Lung (tissue), 12 donors: ENCODE results near the gene CBLL1. TPM values are rescaled to one million over a fixed set of nuclear protein-coding genes. Genes with fewer than 3 reads are reported as not detected.

Experiments used
- ATAC-seq: fragments of 200-7000 bp; cut with Tn5 transposase; one replicate; pipeline ENCODE4 v1.9.1; 2020; ENCODE audit warnings: moderate number of reproducible peaks; ENCODE audit not compliant: insufficient read depth, low FRiP score
- DNase-seq, 3 donors: peaks; one replicate each; pipeline ENCODE4 v3.0.0-alpha.2; 2013 to 2017
- H3K27ac ChIP-seq, 2 donors: one replicate each; pipeline ENCODE4 v1.5.1; 2013; ENCODE audit warnings: mild to moderate bottlenecking in 2 of 2, moderate library complexity in 2 of 2, control low read depth in 1 of 2, inconsistent platforms in 1 of 2, low read depth in 1 of 2, low read length in 1 of 2
- H3K27me3 ChIP-seq, 3 donors: one replicate each; pipeline ENCODE4 v1.5.1; 2013; ENCODE audit warnings: low read length in 2 of 3; ENCODE audit not compliant: control insufficient read depth in 3 of 3, insufficient read depth in 3 of 3
- H3K36me3 ChIP-seq, 4 donors: one replicate each; pipeline ENCODE4 v1.5.1; 2013; ENCODE audit warnings: low read length in 4 of 4, mild to moderate bottlenecking in 1 of 4, moderate library complexity in 1 of 4; ENCODE audit not compliant: control insufficient read depth in 4 of 4, insufficient read depth in 4 of 4
- H3K4me1 ChIP-seq, 5 donors: one replicate each; pipeline ENCODE4 v1.5.1; 2013; ENCODE audit warnings: low read length in 5 of 5, mild to moderate bottlenecking in 2 of 5, moderate library complexity in 1 of 5; ENCODE audit not compliant: control insufficient read depth in 5 of 5, insufficient read depth in 5 of 5
- H3K4me3 ChIP-seq: one replicate; pipeline ENCODE4 v1.5.1; 2013; ENCODE audit warnings: mild to moderate bottlenecking, control low read depth, moderate library complexity
- H3K9ac ChIP-seq, 2 donors: one replicate each; pipeline ENCODE4 v1.5.1; 2013; ENCODE audit warnings: low read length in 2 of 2, control low read depth in 1 of 2; ENCODE audit not compliant: insufficient read depth in 1 of 2
- H3K9me3 ChIP-seq, 4 donors: one replicate each; pipeline ENCODE4 v1.5.1; 2013; ENCODE audit warnings: low read length in 3 of 4, mild to moderate bottlenecking in 1 of 4, moderate library complexity in 1 of 4; ENCODE audit not compliant: control insufficient read depth in 4 of 4, insufficient read depth in 3 of 4
- WGBS, 2 donors: extraction: QIAGEN DNeasy Blood & Tissue Kit; methylation state at CpG; one replicate each; pipeline ENCODE4 v1.1.7; 2013; 5-methylcytosine and 5-hydroxymethylcytosine counted together
- polyA plus RNA-seq, 2 donors: library from polyadenylated mRNA; stranded (reverse); fragments of 200-250 nt; gene quantifications; one replicate each; pipeline ENCODE4 v1.2.1, GENCODE V29; 2013
- total RNA-seq, 2 donors: library from RNA; depleted of rRNA in 1 of 2; stranded (reverse); fragments of >200 nt in 1 of 2; gene quantifications; one replicate each; pipeline ENCODE4 v1.2.1, GENCODE V29; 2014 to 2021
- TF ChIP-seq, protein P1 (sequence below): IDR thresholded peaks from 2 replicates; pipeline ENCODE4 v1.5.1; 2012; ENCODE audit warnings: mild to moderate bottlenecking; ENCODE audit errors: control extremely low read depth, extremely low read depth
- donor health status: control.
- donor health status: control.
- donor health status: Bipolar disorder and iron deficiency.
- donor health status: healthy.
- donor health status: DM: yes; HTN: yes; CAD: no.

The CBLL1 gene
- total and polyA plus RNA-seq, 4 donors = 5.2 to 25.2 (median 15.1) TPM

DNA sequence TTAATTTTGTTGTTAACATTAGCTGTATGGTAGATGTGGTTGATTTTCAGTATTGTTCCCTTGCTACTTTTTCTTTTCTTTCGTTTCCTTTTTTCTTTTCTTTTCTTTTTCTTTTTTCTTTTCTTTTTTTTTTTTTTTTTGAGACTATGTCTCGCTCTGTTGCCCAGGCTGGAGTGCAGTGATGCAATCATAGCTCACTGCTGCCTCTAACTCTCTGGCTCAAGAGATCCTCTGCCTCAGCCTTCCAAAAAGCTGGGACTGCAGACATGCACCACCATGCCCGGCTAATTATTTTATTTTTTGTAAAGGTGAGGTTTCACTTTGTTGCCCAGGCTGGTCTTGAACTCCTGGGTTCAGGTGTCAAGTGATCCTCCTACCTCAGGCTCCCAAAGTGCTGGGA lies 44.7 kb downstream of the CBLL1 start:
- DNase-seq (no peak), ATAC-seq (no peak)
- no peaks in the 10 kb centered on the region for H3K4me1 ChIP-seq
- no peak overlapping the region for H3K27ac ChIP-seq
- no peak overlapping the region for H3K4me3 ChIP-seq
- TF ChIP-seq, protein P1, sequence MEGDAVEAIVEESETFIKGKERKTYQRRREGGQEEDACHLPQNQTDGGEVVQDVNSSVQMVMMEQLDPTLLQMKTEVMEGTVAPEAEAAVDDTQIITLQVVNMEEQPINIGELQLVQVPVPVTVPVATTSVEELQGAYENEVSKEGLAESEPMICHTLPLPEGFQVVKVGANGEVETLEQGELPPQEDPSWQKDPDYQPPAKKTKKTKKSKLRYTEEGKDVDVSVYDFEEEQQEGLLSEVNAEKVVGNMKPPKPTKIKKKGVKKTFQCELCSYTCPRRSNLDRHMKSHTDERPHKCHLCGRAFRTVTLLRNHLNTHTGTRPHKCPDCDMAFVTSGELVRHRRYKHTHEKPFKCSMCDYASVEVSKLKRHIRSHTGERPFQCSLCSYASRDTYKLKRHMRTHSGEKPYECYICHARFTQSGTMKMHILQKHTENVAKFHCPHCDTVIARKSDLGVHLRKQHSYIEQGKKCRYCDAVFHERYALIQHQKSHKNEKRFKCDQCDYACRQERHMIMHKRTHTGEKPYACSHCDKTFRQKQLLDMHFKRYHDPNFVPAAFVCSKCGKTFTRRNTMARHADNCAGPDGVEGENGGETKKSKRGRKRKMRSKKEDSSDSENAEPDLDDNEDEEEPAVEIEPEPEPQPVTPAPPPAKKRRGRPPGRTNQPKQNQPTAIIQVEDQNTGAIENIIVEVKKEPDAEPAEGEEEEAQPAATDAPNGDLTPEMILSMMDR = no peak
- no peaks in the 10 kb centered on the region for H3K9me3 ChIP-seq
- no peaks in the 10 kb centered on the region for H3K36me3 ChIP-seq
- no peak overlapping the region for H3K9ac ChIP-seq
- 77 to 87% methylated on average over 3 of the region's 3 CpGs for WGBS, 2 donors
- H3K27me3 ChIP-seq = no peaks in the 10 kb centered on the region

DNA sequence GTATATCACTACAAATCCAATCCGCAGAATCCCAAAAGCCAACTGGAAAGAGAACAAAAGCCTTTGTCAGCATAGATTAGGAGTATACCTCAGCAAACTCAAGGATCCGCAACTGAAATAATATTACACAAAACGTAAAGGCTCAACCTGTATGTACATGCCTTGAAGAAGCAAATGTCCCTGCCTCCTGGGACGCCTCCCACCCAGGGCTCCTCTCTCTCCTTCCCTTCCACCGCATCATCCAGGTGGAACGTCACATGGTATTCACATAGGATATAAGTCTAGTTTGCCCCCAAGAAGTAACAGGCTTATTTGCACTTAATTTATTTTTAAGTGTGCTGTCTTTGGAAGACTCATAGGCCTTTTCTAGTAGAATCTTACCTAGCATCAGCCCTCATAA lies 45.7 kb downstream of the CBLL1 start:
- Histone ChIP-seq H3K4me3 (no peak overlapping the region), H3K4me1 (no peaks in the 10 kb centered on the region), H3K27ac (no peak overlapping the region), H3K36me3 (no peaks in the 10 kb centered on the region), H3K27me3 (no peaks in the 10 kb centered on the region), H3K9ac (no peak overlapping the region), H3K9me3 (no peaks in the 10 kb centered on the region)
- ATAC-seq (no peak), DNase-seq (no peak)
- 92 to 95% methylated on average over 6 of the region's 6 CpGs for WGBS, 2 donors
- TF ChIP-seq, protein P1 = no peak

DNA sequence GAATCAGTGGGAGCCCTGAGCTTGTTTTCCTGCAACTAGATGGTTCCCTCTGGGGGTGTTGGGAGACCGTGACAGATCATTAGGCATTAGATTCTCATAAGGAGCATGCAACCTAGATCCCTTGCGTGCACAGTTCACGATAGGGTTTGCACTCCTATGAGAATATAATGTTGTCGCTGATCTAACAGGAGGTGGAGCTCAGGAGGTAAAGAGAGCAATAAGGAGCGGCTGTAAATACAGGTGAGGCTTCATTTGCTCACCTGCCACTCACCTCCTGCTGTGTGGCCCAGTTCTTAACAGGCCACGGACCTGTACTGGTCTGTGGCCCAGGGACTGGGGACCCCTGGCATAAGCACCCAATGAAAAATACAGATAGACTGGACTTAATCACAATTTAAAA lies 48.4 kb downstream of the CBLL1 start:
- DNase-seq (no peak), ATAC-seq (no peak)
- Histone ChIP-seq H3K9ac (no peak overlapping the region), H3K27ac (no peak overlapping the region), H3K36me3 (no peaks in the 10 kb centered on the region), H3K27me3 (no peaks in the 10 kb centered on the region), H3K4me3 (no peak overlapping the region), H3K9me3 (no peaks in the 10 kb centered on the region), H3K4me1 (no peaks in the 10 kb centered on the region)
- WGBS, 2 donors = 83 to 94% methylated on average over 6 of the region's 6 CpGs
- TF ChIP-seq, protein P1 = no peak

DNA sequence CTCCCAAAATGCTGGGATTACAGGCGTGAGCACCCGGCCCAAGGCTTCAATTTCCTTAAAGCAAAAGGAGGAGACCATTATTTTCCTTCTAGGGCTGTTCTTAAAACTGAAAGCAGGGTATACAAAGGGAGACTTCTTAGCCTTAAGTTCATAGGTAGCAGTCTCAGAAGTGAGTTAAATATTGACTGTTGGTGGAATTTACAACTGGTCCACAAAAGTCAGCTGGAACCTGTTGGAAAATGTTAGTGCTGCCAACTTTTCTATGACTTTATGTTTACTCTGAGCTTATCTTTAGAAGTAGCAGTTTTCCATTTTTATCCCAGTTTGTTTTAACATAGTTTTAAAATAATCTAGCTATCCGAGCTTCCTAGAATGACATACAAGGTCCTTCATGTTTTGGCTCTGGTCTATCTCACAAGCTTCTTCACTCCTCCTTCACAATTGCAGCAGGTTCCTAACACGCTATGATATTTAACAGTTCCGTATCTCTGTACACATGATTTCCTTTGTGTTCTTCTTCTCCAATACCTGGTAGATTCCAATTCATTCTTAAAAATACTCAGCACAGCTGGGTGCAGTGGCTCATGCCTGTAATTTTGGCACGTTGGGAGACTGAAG lies 55.8 kb downstream of the CBLL1 start:
- Histone ChIP-seq H3K36me3 (no peaks in the 10 kb centered on the region), H3K9me3 (no peaks in the 10 kb centered on the region), H3K4me1 (peaks cover 0 to 2% (median 0%) of the 10 kb centered on the region in 5 donors), H3K9ac (no peak overlapping the region), H3K27ac (no peak overlapping the region), H3K27me3 (no peaks in the 10 kb centered on the region), H3K4me3 (no peak overlapping the region)
- no peak for ATAC-seq
- TF ChIP-seq, protein P1 = no peak
- peak in 2 of 3 donors; percentile 55 to 87 for DNase-seq
- 44 to 53% methylated on average over 6 of the region's 6 CpGs for WGBS, 2 donors
